Calu3 (cell line): ENCODE measurements around the gene JARID2. TPM values are rescaled to one million over a fixed set of nuclear protein-coding genes. Genes with fewer than 3 reads are reported as not detected.

Experiments used
- BruUV-seq: library from RNA; stranded (reverse); fragments of 400-500 nt; replicated peaks from 2 replicates; lab custom pipeline; 2021; lab: Mats Ljungman, UMichigan
- CTCF ChIA-PET: fragments of 300-600 bp; sonication (Branson Sonifier 250); formaldehyde crosslinking; loops from one replicate; lab custom pipeline; 2022; ENCODE audit warnings: antibody characterized with exemption; lab: Charles Lee
- DNase-seq: peaks from one replicate; pipeline ENCODE4 v3.0.0; 2022
- H3K27ac Mint-ChIP-seq: one replicate; pipeline ENCODE4 v1.8.0; 2022; ENCODE audit warnings: mixed read lengths; ENCODE audit not compliant: unreplicated experiment
- H3K27me3 Mint-ChIP-seq: one replicate; pipeline ENCODE4 v1.8.0; 2022; ENCODE audit warnings: mixed read lengths; ENCODE audit not compliant: unreplicated experiment
- H3K36me3 Mint-ChIP-seq: one replicate; pipeline ENCODE4 v1.8.0; 2022; ENCODE audit warnings: mild to moderate bottlenecking, moderate library complexity, mixed read lengths; ENCODE audit not compliant: insufficient read depth, unreplicated experiment
- H3K4me1 Mint-ChIP-seq: one replicate; pipeline ENCODE4 v1.8.0; 2022; ENCODE audit warnings: mild to moderate bottlenecking, low read depth, mixed read lengths; ENCODE audit not compliant: unreplicated experiment
- H3K4me3 Mint-ChIP-seq: one replicate; pipeline ENCODE4 v1.8.0; 2022; ENCODE audit warnings: mild to moderate bottlenecking, low read depth, moderate library complexity, mixed read lengths; ENCODE audit not compliant: unreplicated experiment
- H3K9me3 Mint-ChIP-seq: one replicate; pipeline ENCODE4 v1.8.0; 2022; ENCODE audit warnings: low read depth, mixed read lengths; ENCODE audit not compliant: unreplicated experiment
- CTCF ChIP-seq: fragments of 200-600 bp; IDR thresholded peaks from one replicate; pipeline ENCODE4 v1.8.0; 2022; ENCODE audit warnings: antibody characterized with exemption; ENCODE audit not compliant: unreplicated experiment
- intact Hi-C: fragments of 100-400 bp; cut with micrococcal nuclease; formaldehyde crosslinking; loops from one replicate; pipeline ENCODE4 v1.10.0; 2022; ENCODE audit not compliant: unreplicated experiment
- total RNA-seq: library from RNA; stranded (reverse); gene quantifications from 2 replicates; pipeline ENCODE4 v1.2.3, GENCODE V29; 2022

The JARID2 gene
- total RNA-seq, 1 experiment from 2014 or later: 9.4 TPM

DNA sequence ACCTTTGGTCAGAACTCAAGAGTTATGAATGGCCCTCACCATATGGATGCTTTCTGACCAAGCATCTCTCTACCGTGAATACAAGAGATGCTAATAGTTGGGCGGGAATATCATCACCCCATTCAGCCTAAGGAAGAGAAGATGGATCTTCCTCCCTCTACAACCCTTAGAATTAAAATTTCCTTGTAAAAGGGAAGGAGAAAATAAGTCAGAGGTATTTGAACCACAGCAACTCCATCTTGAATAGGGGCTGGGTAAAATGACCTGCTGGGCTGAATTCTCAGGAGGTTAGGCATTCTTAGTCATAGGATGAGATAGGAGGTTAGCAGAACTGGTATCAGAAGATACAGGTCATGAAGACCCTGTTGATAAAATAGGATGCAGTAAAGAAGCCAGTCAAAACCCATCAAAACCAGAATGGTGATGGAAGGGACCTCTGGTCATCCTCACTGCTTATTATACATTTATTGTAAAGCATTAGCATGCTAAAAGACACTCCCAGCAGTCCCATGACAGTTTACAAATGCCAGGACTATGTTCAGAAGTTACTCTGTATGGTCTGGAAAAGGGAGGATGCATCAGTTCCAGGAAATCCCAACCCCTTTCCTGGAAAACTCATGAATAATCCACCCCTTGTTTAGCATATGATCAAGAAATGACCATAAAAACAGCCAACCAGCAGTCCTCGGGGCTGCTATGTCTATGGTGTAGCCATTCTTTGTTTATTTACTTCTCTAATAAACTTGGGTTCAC is 315.8 kb downstream of the JARID2 start:
- TF ChIP-seq CTCF: no peak
- Mint-ChIP-seq H3K9me3 (no peaks in the 10 kb centered on the region), H3K36me3 (no peaks in the 10 kb centered on the region), H3K4me3 (no peak overlapping the region), H3K27me3 (no peaks in the 10 kb centered on the region), H3K27ac (no peak overlapping the region), H3K4me1 (no peaks in the 10 kb centered on the region)
- no peak for DNase-seq
- CTCF ChIA-PET: no interaction called here
- no TSS peak for BruUV-seq
- intact Hi-C loops: no loop called here

- Mint-ChIP-seq H3K27me3 (no peaks in the 10 kb centered on the region), H3K4me3 (no peak overlapping the region), H3K9me3 (no peaks in the 10 kb centered on the region), H3K36me3 (no peaks in the 10 kb centered on the region), H3K27ac (no peak overlapping the region), H3K4me1 (no peaks in the 10 kb centered on the region)
- no peak for DNase-seq
- CTCF ChIA-PET: no interaction called here
- no TSS peak for BruUV-seq
- TF ChIP-seq CTCF: no peak
- intact Hi-C loops: no loop called here
Observed at GRCh38 chr6:15562977-15563376, 317.1 kb downstream of the JARID2 start.

- DNase-seq: no peak
- Mint-ChIP-seq H3K9me3 (no peaks in the 10 kb centered on the region), H3K27ac (no peak overlapping the region), H3K27me3 (no peaks in the 10 kb centered on the region), H3K36me3 (no peaks in the 10 kb centered on the region), H3K4me1 (peaks cover 9% of the 10 kb centered on the region), H3K4me3 (no peak overlapping the region)
- CTCF ChIA-PET: interaction anchor here (0.6 kb wide), 1 partner anchor 326 kb away, joined by 3 read pairs; no protein-coding TSS in a partner anchor
- TF ChIP-seq CTCF: no peak
- intact Hi-C loops: no loop called here
- BruUV-seq: no TSS peak
Observed at GRCh38 chr6:15569035-15569995, 323.4 kb downstream of the JARID2 start.

GRCh38 chr6:15570171-15570570 is 324.3 kb downstream of the JARID2 start:
- intact Hi-C loops: no loop called here
- H3K4me3 Mint-ChIP-seq: no peak overlapping the region
- H3K9me3 Mint-ChIP-seq: no peaks in the 10 kb centered on the region
- H3K4me1 Mint-ChIP-seq: peaks cover 9% of the 10 kb centered on the region
- no peaks in the 10 kb centered on the region for H3K36me3 Mint-ChIP-seq
- no peak for TF ChIP-seq CTCF
- no peak overlapping the region for H3K27ac Mint-ChIP-seq
- H3K27me3 Mint-ChIP-seq: no peaks in the 10 kb centered on the region
- no TSS peak for BruUV-seq
- DNase-seq: no peak
- CTCF ChIA-PET: no interaction called here
